Measurements from ENCODE around the gene PRPF40A. TPM values are rescaled to one million over a fixed set of nuclear protein-coding genes. Genes with fewer than 3 reads are reported as not detected.

The PRPF40A gene
- polyA plus RNA-seq, 1 experiment, result 113 TPM

DNA sequence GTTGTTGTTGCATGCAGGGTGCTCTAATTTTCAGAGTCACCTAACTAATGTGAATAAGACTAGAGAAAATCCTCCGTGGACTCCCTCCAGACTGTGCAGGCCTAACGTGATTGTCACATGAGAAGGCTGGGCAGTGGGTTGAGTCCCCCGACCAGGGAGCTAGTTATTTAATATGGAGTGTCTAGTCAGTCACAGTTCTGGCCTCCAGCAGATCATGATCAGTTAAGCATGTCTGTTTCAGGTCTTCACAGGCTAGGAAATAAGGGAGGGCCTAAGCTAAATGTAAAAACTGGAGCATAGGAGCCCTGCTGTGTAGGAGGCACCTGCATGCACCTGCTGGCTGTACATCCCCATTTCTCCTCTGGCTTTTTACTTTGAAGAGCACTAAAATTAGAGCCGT is 86.8 kb downstream of the PRPF40A start:
- no peak for DNase-seq (ENCODE audit: low read depth, low spot score)
- no peak overlapping the region for H3K4me3 ChIP-seq (ENCODE audit: low read depth, low read length)
- no peaks in the 10 kb centered on the region for H3K9me3 ChIP-seq (ENCODE audit: control insufficient read depth, insufficient read depth, low read length)
- POLR2A ChIA-PET, result no interaction called here
- TF ChIP-seq, protein P1, sequence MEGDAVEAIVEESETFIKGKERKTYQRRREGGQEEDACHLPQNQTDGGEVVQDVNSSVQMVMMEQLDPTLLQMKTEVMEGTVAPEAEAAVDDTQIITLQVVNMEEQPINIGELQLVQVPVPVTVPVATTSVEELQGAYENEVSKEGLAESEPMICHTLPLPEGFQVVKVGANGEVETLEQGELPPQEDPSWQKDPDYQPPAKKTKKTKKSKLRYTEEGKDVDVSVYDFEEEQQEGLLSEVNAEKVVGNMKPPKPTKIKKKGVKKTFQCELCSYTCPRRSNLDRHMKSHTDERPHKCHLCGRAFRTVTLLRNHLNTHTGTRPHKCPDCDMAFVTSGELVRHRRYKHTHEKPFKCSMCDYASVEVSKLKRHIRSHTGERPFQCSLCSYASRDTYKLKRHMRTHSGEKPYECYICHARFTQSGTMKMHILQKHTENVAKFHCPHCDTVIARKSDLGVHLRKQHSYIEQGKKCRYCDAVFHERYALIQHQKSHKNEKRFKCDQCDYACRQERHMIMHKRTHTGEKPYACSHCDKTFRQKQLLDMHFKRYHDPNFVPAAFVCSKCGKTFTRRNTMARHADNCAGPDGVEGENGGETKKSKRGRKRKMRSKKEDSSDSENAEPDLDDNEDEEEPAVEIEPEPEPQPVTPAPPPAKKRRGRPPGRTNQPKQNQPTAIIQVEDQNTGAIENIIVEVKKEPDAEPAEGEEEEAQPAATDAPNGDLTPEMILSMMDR (IDR thresholded peaks at IDR 0.05; ENCODE audit: low read depth, low read length), result no peak
- H3K27me3 ChIP-seq (ENCODE audit: control insufficient read depth, insufficient read depth, low read length), result no peaks in the 10 kb centered on the region
- H3K27ac ChIP-seq (ENCODE audit: low read depth, low read length), result no peak overlapping the region
- CTCF ChIA-PET, result interaction anchor here (0.9 to 1.1 kb wide), 2 partner anchors 441 to 445 kb away, joined by 3 to 4 read pairs; no protein-coding TSS in a partner anchor

DNA sequence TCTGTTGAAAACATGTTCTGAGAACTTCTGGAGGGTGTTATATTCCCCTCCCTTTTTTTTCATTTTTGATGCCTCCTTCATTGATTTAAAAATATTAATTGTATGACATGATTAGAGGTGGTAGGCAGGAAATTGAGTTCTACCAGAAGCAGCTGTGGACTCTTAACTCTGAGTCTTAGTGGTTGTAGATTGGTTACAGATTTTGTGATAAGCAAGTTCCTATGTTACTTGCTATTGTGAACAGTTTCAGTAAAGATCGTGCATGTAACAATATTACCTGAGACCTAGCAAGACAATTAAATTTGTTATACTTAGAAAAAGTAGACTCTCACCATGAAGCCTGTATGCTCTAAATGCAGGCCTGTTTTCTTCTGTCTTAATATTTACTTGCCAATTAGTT is 88.1 kb downstream of the PRPF40A start:
- ChIA-PET POLR2A (no interaction called here), CTCF (no interaction called here)
- no peak for DNase-seq (ENCODE audit: low read depth, low spot score)

DNA sequence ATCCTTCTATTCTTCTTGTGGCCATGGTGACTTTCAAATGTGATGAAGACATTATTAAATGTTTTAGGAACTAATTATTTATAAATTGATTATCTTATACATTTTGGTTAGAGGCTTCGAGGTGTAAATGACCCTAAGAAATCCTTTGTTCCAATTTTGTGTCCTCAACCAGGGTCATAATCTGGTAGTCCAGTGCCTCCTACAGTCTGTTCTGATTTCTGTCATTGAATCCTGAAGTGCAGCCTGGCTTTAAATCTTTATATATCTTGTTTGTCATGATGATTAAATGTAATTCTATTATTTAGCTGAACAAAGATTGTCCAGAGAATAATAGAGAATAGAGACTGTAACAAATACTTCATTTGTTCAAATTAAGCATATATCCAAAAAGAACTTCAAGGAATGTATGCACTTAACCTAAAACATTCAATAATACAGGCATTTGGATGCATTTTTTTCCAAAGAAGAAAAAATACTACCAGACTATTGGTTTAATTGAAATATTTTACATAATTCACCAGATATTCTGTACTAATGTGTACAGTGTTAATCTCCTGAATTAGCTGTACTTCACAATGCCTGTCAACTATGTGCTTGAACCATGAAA is 89.8 kb downstream of the PRPF40A start:
- no peaks in the 10 kb centered on the region for H3K27me3 ChIP-seq (ENCODE audit: control insufficient read depth, insufficient read depth, low read length)
- H3K27ac ChIP-seq (ENCODE audit: low read depth, low read length), result no peak overlapping the region
- TF ChIP-seq, protein P1 (IDR thresholded peaks at IDR 0.05; ENCODE audit: low read depth, low read length), result peak; percentile 72
- POLR2A ChIA-PET, result interaction anchor here (1.5 kb wide), 1 partner anchor 451 kb away, joined by 3 read pairs; the partner anchor contains the start of gene STAM2
- no peak for DNase-seq (ENCODE audit: low read depth, low spot score)
- H3K4me3 ChIP-seq (ENCODE audit: low read depth, low read length), result no peak overlapping the region
- H3K9me3 ChIP-seq (ENCODE audit: control insufficient read depth, insufficient read depth, low read length), result no peaks in the 10 kb centered on the region
- CTCF ChIA-PET, result interaction anchor here (0.6 to 4.3 kb wide), 24 partner anchors 9 to 457 kb away, joined by 3 to 30 read pairs (median 4); partner anchors contain the start of gene STAM2

More for the DNA sequence above, 88.1 kb downstream of the PRPF40A start:
- H3K9me3 ChIP-seq (ENCODE audit: control insufficient read depth, insufficient read depth, low read length), result no peaks in the 10 kb centered on the region
- no peaks in the 10 kb centered on the region for H3K27me3 ChIP-seq (ENCODE audit: control insufficient read depth, insufficient read depth, low read length)
- H3K4me3 ChIP-seq (ENCODE audit: low read depth, low read length), result no peak overlapping the region
- TF ChIP-seq, protein P1 (IDR thresholded peaks at IDR 0.05; ENCODE audit: low read depth, low read length), result no peak
- no peak overlapping the region for H3K27ac ChIP-seq (ENCODE audit: low read depth, low read length)

DNA sequence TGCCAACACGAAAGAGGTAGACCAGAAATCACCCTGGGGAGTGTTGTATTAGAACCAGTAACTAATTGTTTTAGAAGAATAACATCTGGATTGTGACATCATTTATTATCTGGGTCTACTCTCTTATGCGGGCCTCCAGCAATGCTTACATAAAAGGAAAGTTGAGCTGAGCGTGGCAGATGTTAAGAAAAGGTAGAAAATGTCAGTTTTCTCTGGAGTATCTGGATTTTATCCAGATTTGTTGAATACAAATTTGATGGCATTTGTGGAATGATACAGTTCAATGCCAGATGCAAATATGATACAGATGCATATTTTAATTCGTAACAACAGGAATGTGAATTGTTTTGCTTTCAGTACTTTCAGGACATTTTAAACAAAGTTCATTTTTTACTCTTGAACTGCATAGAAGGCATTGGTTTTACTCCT is 90.3 kb downstream of the PRPF40A start:
- Histone ChIP-seq H3K9me3 (ENCODE audit: control insufficient read depth, insufficient read depth, low read length) (no peaks in the 10 kb centered on the region), H3K4me3 (ENCODE audit: low read depth, low read length) (no peak overlapping the region), H3K27me3 (ENCODE audit: control insufficient read depth, insufficient read depth, low read length) (no peaks in the 10 kb centered on the region), H3K27ac (ENCODE audit: low read depth, low read length) (no peak overlapping the region)
- ChIA-PET CTCF (interaction anchor here (1.0 to 4.3 kb wide), 12 partner anchors 9 to 590 kb away, joined by 3 to 30 read pairs (median 6); partner anchors contain the start of gene STAM2), POLR2A (interaction anchor here (1.5 kb wide), 1 partner anchor 451 kb away, joined by 3 read pairs; the partner anchor contains the start of gene STAM2)
- TF ChIP-seq, protein P1 (IDR thresholded peaks at IDR 0.05; ENCODE audit: low read depth, low read length), result no peak
- no peak for DNase-seq (ENCODE audit: low read depth, low spot score)

DNA sequence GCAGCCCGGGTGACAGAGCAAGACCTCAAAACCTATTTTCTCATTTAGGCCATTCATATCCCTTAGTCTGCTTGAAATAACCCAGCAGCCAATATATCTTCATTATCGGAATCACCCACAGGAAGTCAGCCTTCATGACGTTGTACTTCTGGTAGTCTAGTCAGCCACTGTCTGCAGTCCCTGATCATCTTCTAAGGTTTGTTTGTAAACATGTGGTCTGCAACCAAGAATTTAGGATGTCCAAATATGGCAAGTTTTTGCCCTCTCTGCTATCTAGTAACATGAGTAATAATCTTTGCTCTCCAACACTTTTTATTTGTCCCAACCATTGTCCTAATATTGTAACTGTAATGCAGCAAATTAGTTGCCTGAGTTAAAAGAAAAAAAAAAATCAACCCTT is 92.5 kb downstream of the PRPF40A start:
- Histone ChIP-seq H3K4me3 (ENCODE audit: low read depth, low read length) (no peak overlapping the region), H3K27me3 (ENCODE audit: control insufficient read depth, insufficient read depth, low read length) (no peaks in the 10 kb centered on the region), H3K27ac (ENCODE audit: low read depth, low read length) (no peak overlapping the region), H3K9me3 (ENCODE audit: control insufficient read depth, insufficient read depth, low read length) (no peaks in the 10 kb centered on the region)
- TF ChIP-seq, protein P1 (IDR thresholded peaks at IDR 0.05; ENCODE audit: low read depth, low read length), result no peak
- CTCF ChIA-PET, result interaction anchor here (1.9 to 4.3 kb wide), 2 partner anchors 10 to 449 kb away, joined by 6 to 30 read pairs; partner anchors contain the start of gene STAM2
- no peak for DNase-seq (ENCODE audit: low read depth, low spot score)
- POLR2A ChIA-PET, result no interaction called here

Data from AG04450 (cell line).